ENCODE results near the gene PACRG.

GRCh38 chr6:162728197-162728596 lies 423 bp downstream of the PACRG start:
- no peak for TF ChIP-seq CTCF (IDR thresholded peaks at IDR 0.05)
- TF ChIP-seq, protein P1, sequence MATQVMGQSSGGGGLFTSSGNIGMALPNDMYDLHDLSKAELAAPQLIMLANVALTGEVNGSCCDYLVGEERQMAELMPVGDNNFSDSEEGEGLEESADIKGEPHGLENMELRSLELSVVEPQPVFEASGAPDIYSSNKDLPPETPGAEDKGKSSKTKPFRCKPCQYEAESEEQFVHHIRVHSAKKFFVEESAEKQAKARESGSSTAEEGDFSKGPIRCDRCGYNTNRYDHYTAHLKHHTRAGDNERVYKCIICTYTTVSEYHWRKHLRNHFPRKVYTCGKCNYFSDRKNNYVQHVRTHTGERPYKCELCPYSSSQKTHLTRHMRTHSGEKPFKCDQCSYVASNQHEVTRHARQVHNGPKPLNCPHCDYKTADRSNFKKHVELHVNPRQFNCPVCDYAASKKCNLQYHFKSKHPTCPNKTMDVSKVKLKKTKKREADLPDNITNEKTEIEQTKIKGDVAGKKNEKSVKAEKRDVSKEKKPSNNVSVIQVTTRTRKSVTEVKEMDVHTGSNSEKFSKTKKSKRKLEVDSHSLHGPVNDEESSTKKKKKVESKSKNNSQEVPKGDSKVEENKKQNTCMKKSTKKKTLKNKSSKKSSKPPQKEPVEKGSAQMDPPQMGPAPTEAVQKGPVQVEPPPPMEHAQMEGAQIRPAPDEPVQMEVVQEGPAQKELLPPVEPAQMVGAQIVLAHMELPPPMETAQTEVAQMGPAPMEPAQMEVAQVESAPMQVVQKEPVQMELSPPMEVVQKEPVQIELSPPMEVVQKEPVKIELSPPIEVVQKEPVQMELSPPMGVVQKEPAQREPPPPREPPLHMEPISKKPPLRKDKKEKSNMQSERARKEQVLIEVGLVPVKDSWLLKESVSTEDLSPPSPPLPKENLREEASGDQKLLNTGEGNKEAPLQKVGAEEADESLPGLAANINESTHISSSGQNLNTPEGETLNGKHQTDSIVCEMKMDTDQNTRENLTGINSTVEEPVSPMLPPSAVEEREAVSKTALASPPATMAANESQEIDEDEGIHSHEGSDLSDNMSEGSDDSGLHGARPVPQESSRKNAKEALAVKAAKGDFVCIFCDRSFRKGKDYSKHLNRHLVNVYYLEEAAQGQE (IDR thresholded peaks at IDR 0.05; ENCODE audit: insufficient read depth in 1 of 2, low read depth in 2 of 2, low read length in 1 of 2), result no peak
- no peak for TF ChIP-seq TCF7L2 (IDR thresholded peaks at IDR 0.05; ENCODE audit: low read depth, low read length)
